D721Med (cell line): ENCODE results near the gene MYH13.

Experiments
- DNase-seq: peaks from one replicate; pipeline ENCODE4 v3.0.0; 2011; ENCODE audit warnings: low spot score; ENCODE audit not compliant: insufficient read length
- FAIRE-seq: peaks from 2 replicates; lab custom pipeline; 2011; peaks lifted over from hg19 to GRCh38; lab: Jason Lieb, UNC
- CTCF ChIP-seq: IDR thresholded peaks from 2 replicates; pipeline ENCODE4 v1.5.1; 2012; ENCODE audit warnings: mild to moderate bottlenecking, control low read depth; ENCODE audit not compliant: insufficient read depth; ENCODE audit errors: missing control alignments

Gene MYH13

GRCh38 chr17:10318535-10318934 lies 54.3 kb downstream of the MYH13 start:
- DNase-seq (no peak), FAIRE-seq (no peak)

GRCh38 chr17:10317543-10317834 lies 55.3 kb downstream of the MYH13 start:
- FAIRE-seq: no peak
- DNase-seq: no peak

More at GRCh38 chr17:10318535-10318934, 54.3 kb downstream of the MYH13 start:
- TF ChIP-seq CTCF: no peak

GRCh38 chr17:10316801-10317542 lies 55.8 kb downstream of the MYH13 start:
- FAIRE-seq: no peak
- no peak for DNase-seq
- TF ChIP-seq CTCF: no peak

More at GRCh38 chr17:10317543-10317834, 55.3 kb downstream of the MYH13 start:
- TF ChIP-seq CTCF: no peak

GRCh38 chr17:10314329-10314728 lies 58.5 kb downstream of the MYH13 start:
- FAIRE-seq (no peak), DNase-seq (no peak)
- no peak for TF ChIP-seq CTCF

GRCh38 chr17:10313037-10313672 lies 59.7 kb downstream of the MYH13 start:
- TF ChIP-seq CTCF: no peak
- no peak for DNase-seq
- no peak for FAIRE-seq

GRCh38 chr17:10311131-10311530 lies 61.7 kb downstream of the MYH13 start:
- no peak for FAIRE-seq
- DNase-seq: no peak

More at GRCh38 chr17:10311131-10311530, 61.7 kb downstream of the MYH13 start:
- no peak for TF ChIP-seq CTCF
